Measurements from ENCODE around the gene PUSL1. TPM values are rescaled to one million over a fixed set of nuclear protein-coding genes. Genes with fewer than 3 reads are reported as not detected.

PUSL1 gene
- total RNA-seq, 6 experiments from 2014 or later = 5.6 to 21.6 (median 8.4) TPM

GRCh38 chr1:1345860-1346500, 37.6 kb downstream of the PUSL1 start:
- DNase-seq (no peak), ATAC-seq (no peak)
- no peak overlapping the region for H3K27ac ChIP-seq
- intact Hi-C loops (cut with DNase I) = no loop called here
- 67% methylated on average over 1 of the region's 12 CpGs for WGBS (ENCODE audit: insufficient coverage, low coverage, low lambda C conversion rate, missing lambda C conversion rate)
- peaks cover 0 to 3% (median 0%) of the 10 kb centered on the region in 4 donors for H3K36me3 ChIP-seq
- H3K4me1 ChIP-seq = peaks cover 0 to 47% (median 25%) of the 10 kb centered on the region in 4 donors
- H3K9me3 ChIP-seq = no peaks in the 10 kb centered on the region
- no peak for TF ChIP-seq CTCF (IDR thresholded peaks at IDR 0.05)
- no peak for TF ChIP-seq POLR2A (IDR thresholded peaks at IDR 0.05)
- no peak overlapping the region for H3K4me3 ChIP-seq
- H3K27me3 ChIP-seq = no peaks in the 10 kb centered on the region

- intact Hi-C loops (cut with DNase I) = no loop called here
These were observed 38.1 kb downstream of the PUSL1 start for GRCh38 chr1:1346501-1346890.

GRCh38 chr1:1347026-1347595, 38.7 kb downstream of the PUSL1 start:
- TF ChIP-seq POLR2A (IDR thresholded peaks at IDR 0.05) = no peak
- no peak for TF ChIP-seq CTCF (IDR thresholded peaks at IDR 0.05)
- no peaks in the 10 kb centered on the region for H3K36me3 ChIP-seq
- ATAC-seq (no peak), DNase-seq (no peak)
- H3K4me1 ChIP-seq = peaks cover 0 to 47% (median 25%) of the 10 kb centered on the region in 4 donors
- no peaks in the 10 kb centered on the region for H3K27me3 ChIP-seq
- H3K9me3 ChIP-seq = no peaks in the 10 kb centered on the region
- H3K27ac ChIP-seq = peak overlapping the region in 1 of 3 donors; percentile 70
- WGBS (ENCODE audit: insufficient coverage, low coverage, low lambda C conversion rate, missing lambda C conversion rate) = no CpG with 5 or more reads among the region's 10 CpGs
- intact Hi-C loops (cut with DNase I) = no loop called here
- peak overlapping the region; percentile 64 to 86 (median 68) for H3K4me3 ChIP-seq

More at GRCh38 chr1:1346501-1346890, 38.1 kb downstream of the PUSL1 start:
- Histone ChIP-seq H3K9me3 (no peaks in the 10 kb centered on the region), H3K4me1 (peaks cover 0 to 47% (median 25%) of the 10 kb centered on the region in 4 donors), H3K27me3 (no peaks in the 10 kb centered on the region), H3K36me3 (peaks cover 0 to 3% (median 0%) of the 10 kb centered on the region in 4 donors), H3K4me3 (no peak overlapping the region), H3K27ac (no peak overlapping the region)
- TF ChIP-seq CTCF (IDR thresholded peaks at IDR 0.05) (no peak), POLR2A (IDR thresholded peaks at IDR 0.05) (no peak)
- ATAC-seq = no peak
- 85% methylated on average over 4 of the region's 10 CpGs for WGBS (ENCODE audit: insufficient coverage, low coverage, low lambda C conversion rate, missing lambda C conversion rate)
- no peak for DNase-seq

GRCh38 chr1:1347663-1348419, 39.4 kb downstream of the PUSL1 start:
- Histone ChIP-seq H3K9me3 (no peaks in the 10 kb centered on the region), H3K4me3 (peak overlapping the region; percentile 64 to 86 (median 68)), H3K36me3 (no peaks in the 10 kb centered on the region), H3K27me3 (no peaks in the 10 kb centered on the region), H3K4me1 (peaks cover 0 to 47% (median 25%) of the 10 kb centered on the region in 4 donors), H3K27ac (peak overlapping the region; percentile 6 to 70 (median 46))
- no peak for TF ChIP-seq CTCF (IDR thresholded peaks at IDR 0.05)
- no peak for TF ChIP-seq POLR2A (IDR thresholded peaks at IDR 0.05)
- DNase-seq (peak; percentile 68 to 84 (median 82)), ATAC-seq (peak; percentile 51 to 59 (median 58))
- intact Hi-C loops (cut with DNase I) = no loop called here
- WGBS (ENCODE audit: insufficient coverage, low coverage, low lambda C conversion rate, missing lambda C conversion rate) = 23% methylated on average over 5 of the region's 26 CpGs

Measured in right lobe of liver (tissue), 6 donors.